Endothelial cell of umbilical vein (primary cell): ENCODE data around the gene ANKK1. TPM values are rescaled to one million over a fixed set of nuclear protein-coding genes. Genes with fewer than 3 reads are reported as not detected.

Source experiments
- BruUV-seq: library from RNA; stranded (reverse); fragments of 400-500 nt; replicated peaks from 2 replicates; lab custom pipeline; 2021; lab: Mats Ljungman, UMichigan
- CTCF ChIA-PET: fragments of 300-600, 350-600 bp; sonication (Branson Sonifier 250); formaldehyde crosslinking; loops from one replicate; lab custom pipeline; 2021; ENCODE audit warnings: antibody characterized with exemption, inconsistent platforms; lab: Charles Lee
- POLR2A ChIA-PET: fragments of 300-600, 350-600 bp; sonication (Branson Sonifier 250); formaldehyde crosslinking; loops from one replicate; lab custom pipeline; 2021; ENCODE audit warnings: antibody characterized with exemption, inconsistent platforms; lab: Charles Lee
- DNase-seq: peaks from one replicate; pipeline ENCODE4 v3.0.0-alpha.2; 2011; ENCODE audit warnings: low read depth, low spot score
- FAIRE-seq: peaks from 2 replicates; lab custom pipeline; 2011; peaks lifted over from hg19 to GRCh38; lab: Jason Lieb, UNC
- H2AFZ ChIP-seq: 2 replicates; pipeline ENCODE4 v1.6.0; 2012; ENCODE audit warnings: low read depth, low read length, control low read depth, inconsistent platforms
- H3K27ac ChIP-seq: 2 replicates; pipeline ENCODE4 v1.5.1; 2011; ENCODE audit warnings: low read depth, mild to moderate bottlenecking, control low read depth, low read length, moderate library complexity; ENCODE audit not compliant: insufficient read depth
- H3K27me3 ChIP-seq, 2 experiments: 2 replicates each; pipeline versions ENCODE4 v1.6.0 to v1.6.1; 2011; ENCODE audit warnings: low read length in 2 of 2, mixed read lengths in 1 of 2; ENCODE audit not compliant: control insufficient read depth in 2 of 2, insufficient read depth in 2 of 2
- H3K36me3 ChIP-seq, 2 experiments: 2 replicates in 1 of 2; 3 replicates in 1 of 2; pipeline ENCODE4 v1.5.1; 2011; ENCODE audit warnings: low read length in 2 of 2, mild to moderate bottlenecking in 1 of 2, moderate library complexity in 1 of 2; ENCODE audit not compliant: control insufficient read depth in 2 of 2, insufficient read depth in 2 of 2; ENCODE audit errors: extremely low read depth in 1 of 2
- H3K4me1 ChIP-seq: 3 replicates; pipeline ENCODE4 v1.5.1; 2011; ENCODE audit warnings: mild to moderate bottlenecking, low read length; ENCODE audit not compliant: control insufficient read depth, insufficient read depth; ENCODE audit errors: extremely low read depth
- H3K4me2 ChIP-seq: 2 replicates; pipeline ENCODE4 v1.6.1; 2011; ENCODE audit warnings: low read length, control low read depth, mixed read lengths; ENCODE audit not compliant: insufficient read depth
- H3K4me3 ChIP-seq, 3 experiments: fragments of 200-600 bp in 1 of 3; sonication (generic), shearing (Covaris generic) in 1 of 3; replicated peaks in 1 of 3; 2 replicates each; pipeline ENCODE4 v1.5.1; 2011 to 2016; ENCODE audit warnings: control low read depth in 3 of 3, low read length in 3 of 3, mild to moderate bottlenecking in 2 of 3, inconsistent platforms in 1 of 3, low read depth in 1 of 3, moderate library complexity in 1 of 3; ENCODE audit not compliant: insufficient read depth in 1 of 3
- H3K79me2 ChIP-seq: 2 replicates; pipeline ENCODE4 v1.6.0; 2012; ENCODE audit warnings: low read length, inconsistent platforms; ENCODE audit not compliant: control insufficient read depth, insufficient read depth
- H3K9ac ChIP-seq: replicated peaks from 2 replicates; pipeline ENCODE3; 2011; ENCODE audit warnings: low read length, control low read depth; ENCODE audit not compliant: insufficient read depth; ENCODE audit errors: extremely low read depth
- H3K9me1 ChIP-seq: replicated peaks from 3 replicates; pipeline ENCODE4 v1.6.0; 2011; ENCODE audit warnings: mild to moderate bottlenecking, low read length; ENCODE audit not compliant: control insufficient read depth, insufficient read depth; ENCODE audit errors: extremely low read depth
- H3K9me3 ChIP-seq: replicated peaks from 2 replicates; pipeline ENCODE4 v1.5.1; 2012; ENCODE audit warnings: low read length, inconsistent platforms; ENCODE audit not compliant: control insufficient read depth, insufficient read depth
- H4K20me1 ChIP-seq: replicated peaks from 2 replicates; pipeline ENCODE3; 2011; ENCODE audit warnings: mild to moderate bottlenecking, low read length; ENCODE audit not compliant: control insufficient read depth, insufficient read depth; ENCODE audit errors: extremely low read depth
- CTCF ChIP-seq, 2 donors: IDR thresholded peaks; 1 replicate in 1 of 2; 2 replicates in 1 of 2; pipeline ENCODE4 v1.5.1; 2011; ENCODE audit warnings: low read length in 2 of 2, mild to moderate bottlenecking in 2 of 2, moderate library complexity in 2 of 2, control low read depth in 1 of 2, inconsistent platforms in 1 of 2, low read depth in 1 of 2; ENCODE audit not compliant: insufficient read depth in 1 of 2; ENCODE audit errors: extremely low read depth in 1 of 2
- EZH2 ChIP-seq: IDR thresholded peaks from 2 replicates; pipeline ENCODE4 v1.6.1; 2012; ENCODE audit warnings: borderline replicate concordance, low read depth, mild to moderate bottlenecking, moderate library complexity, low read length, inconsistent platforms; ENCODE audit not compliant: severe bottlenecking
- FOS ChIP-seq: IDR thresholded peaks from 2 replicates; pipeline ENCODE4 v1.6.1; 2011; ENCODE audit warnings: mild to moderate bottlenecking, low read length, moderate library complexity, borderline replicate concordance; ENCODE audit not compliant: insufficient read depth
- GATA2 ChIP-seq: IDR thresholded peaks from 2 replicates; pipeline ENCODE4 v1.7.0; 2011; ENCODE audit warnings: low read depth, mild to moderate bottlenecking, moderate library complexity, mixed read lengths, low read length; ENCODE audit not compliant: insufficient read length, insufficient read depth
- JUN ChIP-seq: IDR thresholded peaks from 2 replicates; pipeline ENCODE4 v1.6.1; 2011; ENCODE audit warnings: borderline replicate concordance, low read depth; ENCODE audit not compliant: insufficient read length, insufficient read depth
- MAX ChIP-seq: IDR thresholded peaks from 2 replicates; pipeline ENCODE4 v1.6.1; 2011; ENCODE audit not compliant: insufficient read depth, insufficient read length
- POLR2A ChIP-seq: IDR thresholded peaks from 2 replicates; pipeline ENCODE4 v1.6.1; 2012; ENCODE audit warnings: low read depth, mild to moderate bottlenecking, control low read depth, low read length
- dilution Hi-C: fragments of 300-500 bp; cut with MboI; formaldehyde crosslinking; loops from one replicate; pipeline ENCODE4 v1.15.0; 2019; ENCODE audit warnings: low sequenced_read_pairs; ENCODE audit not compliant: extremely low pct_ligation_motif_present
- intact Hi-C: fragments of 100-400 bp; cut with micrococcal nuclease; formaldehyde crosslinking; loops from one replicate; pipeline ENCODE4 v1.10.0; 2022
- polyA plus RNA-seq, 4 experiments: library from polyadenylated mRNA; depleted of rRNA in 3 of 4; stranded (reverse) in 3 of 4; unstranded in 1 of 4; fragments of >200 nt; gene quantifications; 2 replicates each; pipeline versions ENCODE4 v1.2.1 to v1.2.3, GENCODE V29; 2011 to 2012; ENCODE audit warnings: missing spikeins in 1 of 4
- total RNA-seq: library from RNA; stranded (reverse); gene quantifications from 2 replicates; pipeline ENCODE4 v1.2.3, GENCODE V29; 2021

The ANKK1 gene
- total and polyA plus RNA-seq, 2 donors (not counting 3 experiments of a cell fraction or from before 2014, with no cell fraction given): not detected

GRCh38 chr11:113440816-113441215 is 53.2 kb downstream of the ANKK1 start:
- ChIA-PET POLR2A (no interaction called here), CTCF (no interaction called here)
- H2AFZ ChIP-seq: no peak overlapping the region
- BruUV-seq: no TSS peak
- H4K20me1 ChIP-seq: no peaks in the 10 kb centered on the region
- no peak for TF ChIP-seq GATA2
- no peak for TF ChIP-seq MAX
- no peak for TF ChIP-seq JUN
- no peak for TF ChIP-seq POLR2A
- no peak for TF ChIP-seq CTCF (IDR thresholded peaks at IDR 0.05; ENCODE audit: extremely low read depth in 1 of 2, insufficient read depth in 1 of 2, low read depth in 1 of 2, low read length in 2 of 2)
- no peak for TF ChIP-seq EZH2
- TF ChIP-seq FOS: no peak
- H3K9ac ChIP-seq: no peak overlapping the region
- H3K36me3 ChIP-seq: no peaks in the 10 kb centered on the region
- H3K4me3 ChIP-seq: no peak overlapping the region
- FAIRE-seq (no peak), DNase-seq (no peak)
- no peaks in the 10 kb centered on the region for H3K9me3 ChIP-seq
- no peak overlapping the region for H3K4me2 ChIP-seq
- dilution Hi-C loops (no loop called here), intact Hi-C loops (no loop called here)
- no peak overlapping the region for H3K27ac ChIP-seq
- H3K79me2 ChIP-seq: no peaks in the 10 kb centered on the region
- H3K27me3 ChIP-seq: no peaks in the 10 kb centered on the region
- no peaks in the 10 kb centered on the region for H3K9me1 ChIP-seq
- H3K4me1 ChIP-seq: no peaks in the 10 kb centered on the region
